ENCODE results near the gene ELMO3.

The ELMO3 gene

DNA sequence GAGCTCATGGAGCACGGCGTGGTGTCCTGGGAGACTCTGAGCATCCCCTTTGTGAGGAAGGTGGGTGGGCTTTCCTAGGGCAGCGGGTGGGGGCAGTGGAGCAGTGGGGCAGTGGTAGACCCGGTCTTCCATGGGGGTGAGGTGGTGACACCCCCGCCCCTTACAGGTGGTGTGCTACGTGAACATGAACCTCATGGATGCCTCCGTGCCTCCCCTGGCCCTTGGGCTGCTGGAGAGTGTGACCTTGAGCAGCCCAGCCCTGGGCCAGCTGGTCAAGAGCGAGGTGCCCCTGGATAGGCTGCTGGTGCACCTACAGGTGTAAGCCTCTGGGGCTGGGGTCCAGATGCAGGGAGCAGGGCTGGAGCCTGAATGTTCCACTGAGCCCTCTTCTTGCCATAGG lies 1.6 kb downstream of the ELMO3 start:
- no peak for DNase-seq

- no peak for DNase-seq
Measured at GRCh38 chr16:67201411-67202345, 2.7 kb downstream of the ELMO3 start.

GRCh38 chr16:67202426-67202825 lies 3.5 kb downstream of the ELMO3 start:
- no peak for DNase-seq

DNA sequence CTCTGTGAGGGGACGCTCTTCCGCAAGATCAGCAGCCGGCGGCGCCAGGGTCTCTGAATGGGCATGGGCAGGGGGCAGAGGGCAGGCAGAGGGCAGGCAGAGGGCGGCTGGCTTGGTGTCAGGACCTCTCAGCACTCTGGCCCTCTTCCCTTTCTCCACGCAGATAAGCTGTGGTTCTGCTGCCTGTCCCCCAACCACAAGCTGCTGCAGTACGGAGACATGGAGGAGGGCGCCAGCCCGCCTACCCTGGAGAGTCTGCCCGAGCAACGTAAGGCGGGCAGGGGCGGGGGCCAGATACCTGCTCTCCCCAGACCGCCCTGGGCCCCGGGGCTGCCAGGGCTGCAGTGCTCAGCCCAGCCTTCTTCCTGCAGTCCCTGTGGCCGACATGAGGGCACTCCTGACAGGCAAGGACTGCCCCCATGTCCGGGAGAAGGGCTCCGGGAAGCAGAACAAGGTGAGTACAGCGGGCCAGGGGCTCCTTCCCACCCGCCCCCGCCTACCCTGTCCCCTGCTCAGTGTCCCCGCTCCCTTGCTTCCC lies 4.1 kb downstream of the ELMO3 start:
- no peak for DNase-seq

- no peak for DNase-seq
Measured at GRCh38 chr16:67204076-67204475, 5.1 kb downstream of the ELMO3 start.

DNA sequence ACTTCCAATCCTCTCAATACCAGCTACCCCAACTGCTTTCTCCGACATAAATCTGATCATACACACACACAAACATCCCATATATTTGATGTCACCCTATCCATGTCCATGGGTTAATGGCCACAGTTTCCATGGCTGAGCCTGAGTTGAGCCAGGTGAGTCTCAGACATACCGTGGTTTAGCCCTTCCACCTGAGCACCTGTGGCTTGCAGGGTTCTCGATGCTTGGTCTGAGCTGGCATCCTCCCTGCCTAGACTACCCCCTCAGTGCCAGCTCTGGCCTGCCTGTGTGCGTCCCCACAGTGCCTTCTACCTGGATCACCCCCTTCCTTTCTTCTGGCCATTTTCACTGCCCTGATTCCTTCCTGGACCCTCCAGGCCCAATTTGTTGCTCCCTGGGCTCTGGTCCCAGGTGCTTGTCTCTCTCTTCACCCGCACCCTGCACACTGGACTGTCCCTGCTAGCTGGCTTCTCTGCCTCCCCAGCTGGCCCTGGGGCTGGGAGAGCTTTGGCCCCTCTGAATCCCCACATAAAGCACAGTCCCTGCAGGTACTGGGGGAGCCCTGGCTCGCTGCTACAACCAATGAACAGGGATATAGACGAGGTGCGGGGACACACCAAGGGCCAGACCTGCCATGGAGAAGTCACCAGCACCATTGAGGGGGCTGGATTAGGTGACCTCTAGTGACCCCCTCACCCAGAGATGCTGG lies 7.4 kb downstream of the ELMO3 start:
- no peak for DNase-seq

- DNase-seq: no peak
Measured at GRCh38 chr16:67206838-67207248, 7.9 kb downstream of the ELMO3 start.

GRCh38 chr16:67207249-67208091 lies 8.5 kb downstream of the ELMO3 start:
- no peak for DNase-seq

DNA sequence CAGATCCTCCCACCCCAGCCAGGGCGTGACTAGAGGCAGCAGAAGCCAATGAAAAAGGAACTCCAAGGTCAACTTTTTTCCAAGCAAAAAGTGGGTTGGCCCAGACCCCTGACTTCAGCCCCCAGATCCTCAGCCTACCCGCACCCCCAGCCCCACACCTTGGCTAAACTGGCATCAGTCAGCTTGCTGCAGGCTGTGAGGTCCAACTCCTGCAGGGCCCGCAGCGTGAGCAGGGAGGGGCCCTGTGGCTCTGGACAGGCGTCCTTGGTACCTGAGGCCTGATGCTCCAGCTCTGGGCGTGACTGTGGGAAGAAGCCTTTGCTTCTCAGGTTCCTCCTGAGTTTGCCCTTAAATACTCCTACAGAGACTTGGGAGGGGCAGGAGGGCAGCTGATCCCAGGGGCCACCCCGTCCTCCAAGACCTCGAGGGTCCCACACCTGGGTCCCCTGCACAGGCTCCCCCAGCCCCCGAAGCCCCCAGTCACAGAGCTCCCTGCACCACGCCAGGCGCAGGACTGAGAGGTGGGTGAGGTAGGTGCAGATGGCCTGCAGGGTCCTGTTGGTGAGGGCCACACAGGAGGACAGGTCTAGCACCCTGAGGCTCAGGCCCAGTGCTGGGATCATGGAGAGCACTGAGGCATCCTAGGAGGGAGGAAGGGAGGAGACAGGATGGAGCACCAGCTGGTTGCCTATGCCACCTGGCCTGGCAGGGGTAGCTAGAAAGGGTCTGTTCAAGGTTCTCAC lies 9.4 kb downstream of the ELMO3 start:
- no peak for DNase-seq

GRCh38 chr16:67209565-67209964 lies 10.6 kb downstream of the ELMO3 start:
- no peak for DNase-seq

GRCh38 chr16:67210069-67210937 lies 11.4 kb downstream of the ELMO3 start:
- DNase-seq: no peak

DNA sequence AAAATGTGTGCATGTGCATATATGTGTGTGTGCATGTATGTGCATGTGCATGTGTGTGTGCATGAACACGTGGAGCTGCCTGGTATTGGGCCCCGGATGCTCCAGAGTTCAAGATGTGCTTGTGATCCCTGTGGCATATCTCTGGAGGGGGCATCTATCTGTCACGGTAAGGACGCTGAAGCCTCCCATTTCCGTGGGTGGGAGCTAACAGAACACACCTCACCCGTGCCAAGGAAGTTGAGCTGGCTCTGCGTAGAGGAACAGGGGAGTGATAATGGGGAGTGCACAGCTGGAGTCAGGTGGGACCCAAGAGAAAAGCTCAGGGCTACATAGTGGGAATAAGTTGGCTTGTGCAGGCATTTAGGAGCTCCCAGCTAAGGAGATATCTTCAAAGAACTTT lies 12.7 kb downstream of the ELMO3 start:
- DNase-seq: no peak

DNA sequence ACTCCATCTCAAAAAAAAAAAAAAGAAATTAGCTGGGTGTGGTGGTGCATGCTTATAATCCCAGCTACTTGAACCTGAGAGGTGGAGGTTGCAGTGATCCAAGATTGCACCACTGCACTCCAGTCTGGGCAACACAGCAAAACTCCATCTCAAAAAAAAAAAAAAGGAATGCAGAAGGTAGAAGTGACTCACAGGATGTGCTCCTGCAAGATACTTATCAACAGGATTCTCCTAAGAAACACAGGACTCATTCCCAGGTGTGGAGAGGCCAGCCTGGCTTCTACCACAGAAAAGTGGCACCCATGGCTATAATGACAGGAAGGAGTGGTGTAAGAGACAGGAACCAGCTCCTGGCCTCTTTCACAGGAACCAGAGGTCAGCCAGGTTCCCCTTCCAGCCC lies 13.8 kb downstream of the ELMO3 start:
- no peak for DNase-seq

GRCh38 chr16:67213197-67214019 lies 14.5 kb downstream of the ELMO3 start:
- no peak for DNase-seq

DNA sequence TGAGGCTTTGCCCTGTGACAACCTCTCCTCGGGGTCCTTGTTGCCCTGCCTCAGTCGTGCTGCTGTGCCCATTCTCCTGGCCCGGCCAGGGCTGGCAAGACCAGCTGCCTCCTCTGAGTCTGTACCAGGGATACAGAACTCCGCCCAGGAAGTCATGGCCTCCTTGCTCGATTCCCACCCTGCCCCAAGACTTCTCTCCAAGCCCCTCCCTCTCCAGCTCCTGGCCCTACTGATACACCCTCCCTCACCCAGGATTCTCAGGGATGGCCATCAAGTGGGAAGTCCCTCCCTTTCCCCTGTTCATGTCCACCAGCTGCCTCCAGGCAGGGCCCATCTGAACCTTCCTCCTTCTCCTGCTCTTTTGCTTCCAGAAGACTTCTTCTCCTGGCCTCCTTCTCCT lies 16.8 kb downstream of the ELMO3 start:
- no peak for DNase-seq

GRCh38 chr16:67216612-67217490 lies 17.9 kb downstream of the ELMO3 start:
- no peak for DNase-seq

- DNase-seq: no peak
Measured at GRCh38 chr16:67223992-67224391, 25.1 kb downstream of the ELMO3 start.

DNA sequence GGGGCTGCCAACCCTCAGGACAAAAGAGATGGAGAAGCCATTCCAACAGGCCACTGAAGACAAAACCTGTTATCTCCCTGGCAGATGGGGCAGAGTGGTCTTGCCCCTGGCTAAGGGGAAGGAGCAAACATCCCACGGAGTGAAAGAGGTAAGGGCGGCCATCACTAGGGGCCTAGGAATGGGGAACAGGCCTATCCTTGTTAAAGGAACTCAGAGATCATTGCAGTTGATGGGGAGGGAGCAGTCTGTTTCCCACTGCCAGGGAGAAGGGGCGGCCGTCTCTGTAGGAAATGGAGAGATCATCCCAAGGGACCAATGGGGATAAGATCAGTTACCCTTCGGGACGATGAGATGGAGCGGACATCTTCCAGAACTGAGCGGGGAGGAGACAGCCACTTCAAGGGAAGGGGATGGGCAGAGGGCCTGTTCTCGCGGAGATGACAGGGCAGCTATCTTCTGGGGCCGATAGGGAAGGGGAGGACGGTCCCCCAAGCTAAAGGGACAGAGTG lies 27.4 kb downstream of the ELMO3 start:
- no peak for DNase-seq
